Measurements from ENCODE around the gene PARD3.

The PARD3 gene

DNA sequence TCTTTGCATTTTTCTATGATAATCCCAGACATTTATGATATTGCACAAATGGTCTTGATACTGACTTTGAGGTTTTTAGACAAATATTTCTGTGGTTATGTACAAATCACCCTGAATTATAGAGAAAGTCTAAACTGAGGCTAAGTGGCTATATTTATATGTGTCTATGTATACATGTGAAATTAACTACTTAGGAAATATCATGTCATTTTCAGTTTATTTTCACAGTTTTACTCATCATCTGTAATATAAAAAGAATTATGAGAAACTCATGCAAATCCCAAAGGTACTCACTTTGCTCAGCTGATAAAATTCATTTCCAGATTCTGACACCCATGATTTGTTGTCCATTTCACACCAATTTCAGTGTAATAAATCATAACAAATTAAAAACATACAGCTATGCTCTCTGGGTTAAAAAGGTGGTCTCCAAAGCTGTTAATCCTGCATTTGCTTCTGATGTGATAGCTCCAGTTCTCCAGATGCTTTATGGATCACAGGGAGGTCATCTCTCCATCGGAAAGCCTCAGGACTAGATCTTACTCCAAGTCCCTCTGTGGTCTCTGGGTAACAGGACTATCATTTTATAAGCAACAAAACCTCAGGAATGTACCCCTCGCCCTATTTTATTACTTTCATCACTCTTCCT lies 673.9 kb downstream of the PARD3 start:
- H3K27ac ChIP-seq = no peak overlapping the region
- TF ChIP-seq CTCF (conservative IDR thresholded peaks at IDR 0.05) = no peak

DNA sequence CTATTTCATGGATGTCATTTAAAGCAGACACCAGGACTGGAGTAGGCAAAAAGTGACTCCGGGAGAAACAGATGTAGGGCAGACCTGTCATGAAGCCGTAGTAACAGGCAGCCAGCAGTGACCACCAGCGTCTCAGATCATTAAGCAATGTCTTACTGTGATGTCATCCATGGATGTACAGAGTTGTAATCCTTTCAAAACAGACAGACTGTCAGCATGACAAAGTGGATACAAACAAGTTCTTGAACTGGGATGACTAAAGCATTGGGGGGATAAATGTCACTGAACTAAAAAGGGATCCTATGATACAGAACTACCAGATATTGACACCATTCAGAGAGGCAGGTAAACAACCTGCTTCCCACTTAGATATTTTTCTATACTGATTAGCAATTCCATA lies 675.5 kb downstream of the PARD3 start:
- TF ChIP-seq CTCF (conservative IDR thresholded peaks at IDR 0.05) = no peak
- H3K27ac ChIP-seq = no peak overlapping the region

- H3K27ac ChIP-seq = no peak overlapping the region
- no peak for TF ChIP-seq CTCF (conservative IDR thresholded peaks at IDR 0.05)
These were observed 677.1 kb downstream of the PARD3 start for GRCh38 chr10:34137955-34138354.

DNA sequence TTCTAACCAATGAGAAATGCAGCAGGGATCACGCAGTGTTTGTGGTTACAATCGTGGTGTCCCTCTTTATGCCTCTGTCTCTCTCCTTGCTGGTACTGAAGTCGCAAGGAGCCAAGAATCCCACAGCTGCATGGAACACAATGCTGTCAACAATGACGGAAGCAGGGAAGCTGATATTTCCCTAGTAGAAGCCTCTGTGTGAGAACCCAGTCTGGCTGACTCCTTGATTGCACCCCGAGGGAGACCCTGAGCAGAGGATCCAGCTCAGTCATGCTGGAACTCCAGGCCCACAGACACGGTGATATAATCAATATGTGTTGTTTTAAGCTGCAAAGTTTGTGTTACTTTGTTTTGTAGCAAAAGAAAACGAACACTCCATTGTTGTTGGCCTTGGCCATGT lies 677.9 kb downstream of the PARD3 start:
- no peak overlapping the region for H3K27ac ChIP-seq
- TF ChIP-seq CTCF (conservative IDR thresholded peaks at IDR 0.05) = no peak

GRCh38 chr10:34135515-34135914 lies 679.6 kb downstream of the PARD3 start:
- no peak overlapping the region for H3K27ac ChIP-seq
- TF ChIP-seq CTCF (conservative IDR thresholded peaks at IDR 0.05) = no peak

- no peak overlapping the region for H3K27ac ChIP-seq
- TF ChIP-seq CTCF (conservative IDR thresholded peaks at IDR 0.05) = no peak
These were observed 680.5 kb downstream of the PARD3 start for GRCh38 chr10:34134602-34135001.

DNA sequence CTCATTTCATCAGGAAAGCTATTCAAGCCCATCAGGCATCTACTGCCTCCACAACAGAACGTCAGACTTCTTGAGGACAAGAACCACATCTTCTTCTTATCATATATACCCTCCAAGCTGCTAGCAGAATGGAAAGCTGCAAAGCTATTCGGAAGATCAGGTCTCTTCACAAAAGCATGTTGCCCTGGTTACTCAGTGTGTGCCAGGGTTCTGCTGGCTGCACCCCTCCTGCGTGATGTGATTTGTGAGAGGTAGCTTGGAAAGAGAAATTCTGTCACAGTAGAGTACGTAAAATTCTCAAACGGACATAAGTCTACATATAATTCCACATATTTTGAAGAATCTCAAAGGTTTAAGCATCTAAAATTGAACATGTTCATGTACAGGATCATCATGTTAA lies 681.7 kb downstream of the PARD3 start:
- TF ChIP-seq CTCF (conservative IDR thresholded peaks at IDR 0.05) = no peak
- H3K27ac ChIP-seq = no peak overlapping the region
